CD14-positive monocyte (primary cell): ENCODE measurements around the gene CIROP. TPM values are rescaled to one million over a fixed set of nuclear protein-coding genes. Genes with fewer than 3 reads are reported as not detected.

ENCODE experiments used
- DNase-seq, 3 donors: peaks; one replicate each; pipeline ENCODE4 v3.0.0-alpha.2; 2011 to 2022
- H2AFZ ChIP-seq: 2 replicates; pipeline ENCODE4 v1.6.0; 2012; ENCODE audit warnings: mild to moderate bottlenecking, low read depth, low read length, inconsistent platforms; ENCODE audit not compliant: insufficient read depth, poor library complexity, severe bottlenecking
- H3K27ac ChIP-seq, 2 donors: 1 replicate in 1 of 2; 2 replicates in 1 of 2; pipeline ENCODE4 v1.5.1; 2012 to 2013; ENCODE audit warnings: low read length in 2 of 2, control low read depth in 1 of 2, inconsistent platforms in 1 of 2, low read depth in 1 of 2, mild to moderate bottlenecking in 1 of 2
- H3K27me3 ChIP-seq, 2 donors: one replicate each; pipeline versions ENCODE4 v1.6.0 to v1.6.1; 2011 to 2013; ENCODE audit warnings: low read length in 2 of 2; ENCODE audit not compliant: control insufficient read depth in 2 of 2, insufficient read depth in 2 of 2
- H3K36me3 ChIP-seq, 2 donors: replicated peaks in 1 of 2; 1 replicate in 1 of 2; 2 replicates in 1 of 2; pipeline versions ENCODE4 v1.5.1 to v1.6.1; 2012 to 2013; ENCODE audit warnings: low read length in 2 of 2, control low read depth in 1 of 2, inconsistent platforms in 1 of 2, mild to moderate bottlenecking in 1 of 2; ENCODE audit not compliant: insufficient read depth in 2 of 2, control insufficient read depth in 1 of 2
- H3K4me1 ChIP-seq, 2 donors: 1 replicate in 1 of 2; 2 replicates in 1 of 2; pipeline versions ENCODE4 v1.5.1 to v1.6.1; 2012 to 2013; ENCODE audit warnings: low read length in 2 of 2, control low read depth in 1 of 2, inconsistent platforms in 1 of 2, mild to moderate bottlenecking in 1 of 2, moderate library complexity in 1 of 2; ENCODE audit not compliant: insufficient read depth in 2 of 2, control insufficient read depth in 1 of 2
- H3K4me2 ChIP-seq: replicated peaks from 2 replicates; pipeline ENCODE3; 2012; ENCODE audit warnings: low read length, moderate library complexity, mild to moderate bottlenecking; ENCODE audit not compliant: poor library complexity, severe bottlenecking; ENCODE audit errors: extremely low read depth
- H3K4me3 ChIP-seq, 3 experiments: fragments of 200-600 bp in 1 of 3; sonication (generic) in 1 of 3; replicated peaks in 1 of 3; 1 replicate in 2 of 3; 2 replicates in 1 of 3; pipeline ENCODE4 v1.5.1; 2011 to 2013; ENCODE audit warnings: low read length in 3 of 3, mild to moderate bottlenecking in 3 of 3, control low read depth in 2 of 3, low read depth in 2 of 3, inconsistent platforms in 1 of 3, moderate library complexity in 1 of 3
- H3K79me2 ChIP-seq: 2 replicates; pipeline ENCODE4 v1.6.0; 2012; ENCODE audit warnings: mild to moderate bottlenecking, control low read depth, inconsistent platforms, low read length, moderate library complexity; ENCODE audit not compliant: insufficient read depth
- H3K9ac ChIP-seq: 2 replicates; pipeline ENCODE4 v1.6.0; 2017; ENCODE audit warnings: low read length, mild to moderate bottlenecking; ENCODE audit not compliant: insufficient read depth, poor library complexity, severe bottlenecking
- H3K9me3 ChIP-seq, 2 donors: replicated peaks in 1 of 2; 1 replicate in 1 of 2; 2 replicates in 1 of 2; pipeline versions ENCODE4 v1.5.1 to v1.6.1; 2012 to 2013; ENCODE audit warnings: low read length in 2 of 2, control low read depth in 1 of 2; ENCODE audit not compliant: control insufficient read depth in 1 of 2, insufficient read depth in 1 of 2
- H4K20me1 ChIP-seq: 2 replicates; pipeline ENCODE4 v1.6.0; 2012; ENCODE audit warnings: mild to moderate bottlenecking, low read length, control low read depth, moderate library complexity; ENCODE audit not compliant: insufficient read depth
- H3K27ac Mint-ChIP-seq, 7 donors: one replicate each; pipeline ENCODE4 v1.8.0; 2020; ENCODE audit warnings: mild to moderate bottlenecking in 7 of 7, mixed read lengths in 7 of 7, moderate library complexity in 6 of 7, inconsistent platforms in 2 of 7
- H3K27me3 Mint-ChIP-seq, 3 donors: one replicate each; pipeline ENCODE4 v1.8.0; 2021 to 2022; ENCODE audit warnings: low read depth in 3 of 3, mild to moderate bottlenecking in 3 of 3, mixed read lengths in 3 of 3, moderate library complexity in 3 of 3, inconsistent platforms in 1 of 3
- H3K36me3 Mint-ChIP-seq, 2 donors: one replicate each; pipeline ENCODE4 v1.8.0; 2020; ENCODE audit warnings: mixed read lengths in 2 of 2, inconsistent platforms in 1 of 2, mild to moderate bottlenecking in 1 of 2
- H3K4me1 Mint-ChIP-seq: one replicate; pipeline ENCODE4 v1.8.0; 2020; ENCODE audit warnings: mild to moderate bottlenecking, mixed read lengths
- H3K4me3 Mint-ChIP-seq, 2 donors: one replicate each; pipeline ENCODE4 v1.8.0; 2020; ENCODE audit warnings: mild to moderate bottlenecking in 2 of 2, mixed read lengths in 2 of 2, moderate library complexity in 1 of 2
- H3K9me3 Mint-ChIP-seq, 7 donors: one replicate each; pipeline ENCODE4 v1.8.0; 2020 to 2022; ENCODE audit warnings: mixed read lengths in 7 of 7, mild to moderate bottlenecking in 6 of 7, moderate library complexity in 6 of 7, inconsistent platforms in 2 of 7
- CTCF ChIP-seq: fragments of 200-600 bp; IDR thresholded peaks from one replicate; pipeline ENCODE4 v1.8.0; 2022; ENCODE audit warnings: antibody characterized with exemption, mild to moderate bottlenecking
- WGBS: methylation state at CpG from one replicate; pipeline ENCODE4 v1.1.5; 2013; ENCODE audit warnings: missing lambda C conversion rate; ENCODE audit not compliant: insufficient coverage; 5-methylcytosine and 5-hydroxymethylcytosine counted together
- intact Hi-C, 2 donors: fragments of 100-400 bp; cut with micrococcal nuclease; formaldehyde crosslinking; loops; one replicate each; pipeline versions ENCODE4 v1.15.0 to v1.15.1; 2023
- polyA plus RNA-seq, 3 donors: library from polyadenylated mRNA; depleted of rRNA in 1 of 3; unstranded in 2 of 3; stranded (reverse) in 1 of 3; fragments of 300-500 nt in 2 of 3; fragments of >200 nt in 1 of 3; fragmentation: Illumina TruSeq in 2 of 3; gene quantifications; 1 replicate in 2 of 3; 2 replicates in 1 of 3; pipeline ENCODE4 v1.2.3, GENCODE V29; 2012 to 2021

Gene CIROP
- polyA plus RNA-seq, 3 donors, result not detected

DNA sequence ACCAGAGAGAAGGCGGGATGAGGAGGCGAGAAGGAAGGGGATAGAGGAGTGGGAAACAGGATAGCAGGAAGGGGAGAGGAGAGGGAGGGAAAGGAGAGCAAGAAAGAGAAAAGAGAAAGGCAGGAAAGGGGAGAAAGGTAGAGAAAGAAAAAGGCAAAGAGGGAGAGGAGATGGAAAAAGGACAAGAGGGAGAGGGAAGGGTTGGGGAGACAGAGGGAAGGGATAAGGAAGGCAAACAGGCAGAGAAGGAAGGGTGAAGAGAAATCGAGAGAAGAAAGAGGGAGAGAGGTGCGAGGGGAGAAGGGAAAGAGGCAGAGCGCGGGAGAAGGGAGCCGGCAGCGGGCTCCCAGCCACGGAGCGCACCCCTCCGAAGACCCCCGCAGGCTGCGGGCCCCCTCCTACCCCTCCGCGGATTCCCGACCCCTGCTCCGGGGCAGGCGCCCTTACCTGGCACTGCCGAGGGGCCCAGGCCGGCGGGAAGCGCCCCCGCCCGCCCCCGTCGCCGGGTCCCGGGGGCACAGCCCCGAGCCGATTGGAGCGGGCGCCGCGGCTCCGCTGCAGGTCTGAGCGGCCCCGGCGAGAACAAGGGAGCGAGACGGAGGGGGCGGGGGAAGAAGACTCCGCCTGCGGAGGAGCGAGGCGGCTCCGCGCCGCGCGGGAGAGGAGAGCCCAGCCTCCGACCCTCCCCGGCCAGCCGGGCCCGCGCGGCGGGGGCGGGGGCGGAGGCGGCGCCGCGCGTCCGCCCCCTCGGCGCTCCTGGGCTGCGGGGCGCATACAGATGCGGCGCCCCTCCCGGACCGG is 47.6 kb downstream of the CIROP start, which contains the start of gene CDH24:
Gene CDH24, minus strand, starts transcription at position 565 of the 801 bp plus-strand sequence. CDS start 1,787 bp downstream, outside the sequence.
- peak in 2 of 3 donors; percentile 26 to 30 for DNase-seq
- peak within 1 kb of the TSS; percentile 100 for H3K4me2 ChIP-seq
- Mint-ChIP-seq H3K9me3 (peaks cover 0 to 3% (median 0%) of the 10 kb centered on the region in 7 donors), H3K27ac (peak within 1 kb of the TSS in 2 of 7 donors; percentile 11 to 68), H3K4me1 (peaks cover 20% of the 10 kb centered on the region), H3K36me3 (peaks cover 29 to 34% of the 10 kb centered on the region in 2 donors), H3K4me3 (peak within 1 kb of the TSS; percentile 90 to 93), H3K27me3 (peaks cover 10 to 16% (median 12%) of the 10 kb centered on the region in 3 donors)
- H3K4me3 ChIP-seq, result peak within 1 kb of the TSS; percentile 41 to 88 (median 67)
- H3K27ac ChIP-seq, result no peak within 1 kb of the TSS
- H3K9ac ChIP-seq, result peak within 1 kb of the TSS; percentile 40
- no peaks in the 10 kb centered on the region for H3K9me3 ChIP-seq
- peaks cover 20 to 22% of the 10 kb centered on the region in 2 donors for H3K4me1 ChIP-seq
- H3K36me3 ChIP-seq, result peaks cover 27 to 37% of the 10 kb centered on the region in 2 donors
- no peak for TF ChIP-seq CTCF
- 2% methylated on average over 72 of the region's 73 CpGs for WGBS
- peak within 1 kb of the TSS; percentile 74 for H2AFZ ChIP-seq
- H4K20me1 ChIP-seq, result peaks cover 21% of the 10 kb centered on the region
- peaks cover 4 to 10% of the 10 kb centered on the region in 2 donors for H3K27me3 ChIP-seq
- no peaks in the 10 kb centered on the region for H3K79me2 ChIP-seq
- intact Hi-C loops, result loop anchor here in 1 of 2 donors (1.0 kb wide), 1 partner anchor 71 kb away; no protein-coding TSS in a partner anchor

GRCh38 chr14:23056145-23056955 is 48.4 kb downstream of the CIROP start:
- Histone ChIP-seq H3K4me2 (peak overlapping the region; percentile 100), H3K9me3 (no peaks in the 10 kb centered on the region), H3K79me2 (no peaks in the 10 kb centered on the region), H4K20me1 (peaks cover 18% of the 10 kb centered on the region), H3K27me3 (peaks cover 4 to 10% of the 10 kb centered on the region in 2 donors), H3K9ac (peak overlapping the region; percentile 24), H3K36me3 (peaks cover 23 to 29% of the 10 kb centered on the region in 2 donors), H3K27ac (no peak overlapping the region), H3K4me1 (peaks cover 20 to 24% of the 10 kb centered on the region in 2 donors), H3K4me3 (peak overlapping the region in 2 of 3 experiments; percentile 15 to 88), H2AFZ (peak overlapping the region; percentile 74)
- peak; percentile 79 for TF ChIP-seq CTCF
- Mint-ChIP-seq H3K27ac (peak overlapping the region in 1 of 7 donors; percentile 70), H3K36me3 (peaks cover 25 to 26% of the 10 kb centered on the region in 2 donors), H3K4me3 (peak overlapping the region; percentile 71 to 89), H3K27me3 (peaks cover 10 to 16% (median 12%) of the 10 kb centered on the region in 3 donors), H3K9me3 (peaks cover 0 to 3% (median 0%) of the 10 kb centered on the region in 7 donors), H3K4me1 (peaks cover 22% of the 10 kb centered on the region)
- intact Hi-C loops, result loop anchor here in 1 of 2 donors (1.0 kb wide), 1 partner anchor 70 kb away; no protein-coding TSS in a partner anchor
- 12% methylated on average over 11 of the region's 17 CpGs for WGBS
- DNase-seq, result peak; percentile 51 to 68 (median 68)
